OCI-LY1 (cell line): ENCODE data around the gene HTR4.

Source experiments
- H2AFZ ChIP-seq: fragments of 200-600 bp; sonication (generic), shearing (Covaris generic); 2 replicates; pipeline ENCODE4 v1.6.0; 2014; ENCODE audit warnings: antibody characterized with exemption, mild to moderate bottlenecking, low read length
- H3F3A ChIP-seq: fragments of 200-600 bp; sonication (generic), shearing (Covaris generic); 2 replicates; pipeline ENCODE4 v1.6.0; 2014; ENCODE audit warnings: mild to moderate bottlenecking, antibody characterized with exemption, low read length, moderate library complexity; ENCODE audit not compliant: insufficient read depth
- H3K27ac ChIP-seq: fragments of 200-600 bp; sonication (generic); 2 replicates; pipeline ENCODE4 v1.5.1; 2014; ENCODE audit warnings: low read length, mixed run types, mild to moderate bottlenecking, low read depth; ENCODE audit not compliant: poor library complexity, severe bottlenecking
- H3K27me3 ChIP-seq: fragments of 200-600 bp; sonication (generic); 2 replicates; pipeline ENCODE4 v1.6.0; 2014; ENCODE audit warnings: antibody characterized with exemption, mild to moderate bottlenecking, low read length, moderate library complexity; ENCODE audit not compliant: insufficient read depth
- H3K36me3 ChIP-seq: fragments of 200-600 bp; sonication (generic); 2 replicates; pipeline ENCODE4 v1.6.1; 2014; ENCODE audit warnings: mild to moderate bottlenecking, antibody characterized with exemption, low read length, moderate library complexity, mixed read lengths; ENCODE audit not compliant: insufficient read depth
- H3K4me1 ChIP-seq: fragments of 200-600 bp; sonication (generic); 2 replicates; pipeline ENCODE4 v1.5.1; 2014; ENCODE audit warnings: mild to moderate bottlenecking, low read length, moderate library complexity; ENCODE audit not compliant: insufficient read depth, severe bottlenecking
- H3K4me2 ChIP-seq: fragments of 200-600 bp; sonication (generic), shearing (Covaris generic); 2 replicates; pipeline ENCODE4 v1.6.1; 2014; ENCODE audit warnings: low read length
- H3K4me3 ChIP-seq: fragments of 200-600 bp; sonication (generic); 2 replicates; pipeline ENCODE4 v1.5.1; 2014; ENCODE audit warnings: low read length, low read depth, mild to moderate bottlenecking, mixed read lengths; ENCODE audit not compliant: poor library complexity, severe bottlenecking
- H3K79me2 ChIP-seq: fragments of 200-600 bp; shearing (Covaris generic); 2 replicates; pipeline ENCODE4 v1.6.1; 2016; ENCODE audit warnings: mixed run types, low read length, mixed read lengths; ENCODE audit not compliant: insufficient read depth
- H3K9ac ChIP-seq: fragments of 200-600 bp; sonication (generic), shearing (Covaris generic); 2 replicates; pipeline ENCODE4 v1.6.1; 2014; ENCODE audit warnings: mild to moderate bottlenecking, low read length, mixed read lengths
- H3K9me2 ChIP-seq: fragments of 200-600 bp; sonication (generic), shearing (Covaris generic); 2 replicates; pipeline ENCODE4 v1.6.1; 2014; ENCODE audit warnings: low read depth, mild to moderate bottlenecking, low read length, mixed read lengths
- H3K9me3 ChIP-seq: fragments of 200-600 bp; shearing (Covaris generic); 2 replicates; pipeline ENCODE4 v1.6.1; 2014; ENCODE audit warnings: low read length, mixed read lengths
- H4K20me1 ChIP-seq: fragments of 200-600 bp; sonication (generic), shearing (Covaris generic); 2 replicates; pipeline ENCODE4 v1.6.0; 2016; ENCODE audit warnings: mild to moderate bottlenecking, low read length; ENCODE audit not compliant: insufficient read depth
- CTCF ChIP-seq: fragments of 200-600 bp; sonication (generic), shearing (Covaris generic); IDR thresholded peaks from 2 replicates; pipeline ENCODE4 v1.5.1; 2017; ENCODE audit warnings: mild to moderate bottlenecking, antibody characterized with exemption, low read length, moderate library complexity, mixed read lengths
- EZH2 ChIP-seq: fragments of 200-600 bp; sonication (generic), shearing (Covaris generic); IDR thresholded peaks from 2 replicates; pipeline ENCODE4 v1.8.0; 2017; ENCODE audit warnings: borderline replicate concordance, mixed run types, mild to moderate bottlenecking, antibody characterized with exemption, low read length, moderate library complexity, mixed read lengths

The HTR4 gene

GRCh38 chr5:148697809-148698196, 43.5 kb upstream of the HTR4 start:
- H2AFZ ChIP-seq = no peak overlapping the region

GRCh38 chr5:148697180-148697808, 43.0 kb upstream of the HTR4 start:
- Histone ChIP-seq H3K4me2 (no peak overlapping the region), H3K27ac (no peak overlapping the region), H3K36me3 (no peaks in the 10 kb centered on the region), H3K79me2 (no peaks in the 10 kb centered on the region), H3K4me1 (no peaks in the 10 kb centered on the region), H3K4me3 (no peak overlapping the region), H4K20me1 (no peaks in the 10 kb centered on the region), H3K9ac (no peak overlapping the region), H3F3A (no peaks in the 10 kb centered on the region), H3K9me3 (no peaks in the 10 kb centered on the region), H3K27me3 (no peaks in the 10 kb centered on the region), H2AFZ (no peak overlapping the region), H3K9me2 (no peaks in the 10 kb centered on the region)
- TF ChIP-seq CTCF (no peak), EZH2 (no peak)

More at GRCh38 chr5:148697809-148698196, 43.5 kb upstream of the HTR4 start:
- H4K20me1 ChIP-seq = no peaks in the 10 kb centered on the region
- no peaks in the 10 kb centered on the region for H3K79me2 ChIP-seq
- H3K27ac ChIP-seq = no peak overlapping the region
- H3K27me3 ChIP-seq = no peaks in the 10 kb centered on the region
- no peaks in the 10 kb centered on the region for H3K9me3 ChIP-seq
- H3K4me1 ChIP-seq = no peaks in the 10 kb centered on the region
- no peak overlapping the region for H3K9ac ChIP-seq
- no peaks in the 10 kb centered on the region for H3K9me2 ChIP-seq
- TF ChIP-seq EZH2 (no peak), CTCF (no peak)
- no peak overlapping the region for H3K4me2 ChIP-seq
- H3K36me3 ChIP-seq = no peaks in the 10 kb centered on the region
- no peaks in the 10 kb centered on the region for H3F3A ChIP-seq
- no peak overlapping the region for H3K4me3 ChIP-seq

GRCh38 chr5:148696187-148697036, 42.1 kb upstream of the HTR4 start:
- Histone ChIP-seq H3K4me2 (no peak overlapping the region), H3F3A (no peaks in the 10 kb centered on the region), H3K27me3 (no peaks in the 10 kb centered on the region), H3K27ac (no peak overlapping the region), H3K79me2 (no peaks in the 10 kb centered on the region), H3K9ac (no peak overlapping the region), H3K9me2 (no peaks in the 10 kb centered on the region), H3K4me3 (no peak overlapping the region), H2AFZ (no peak overlapping the region), H3K9me3 (no peaks in the 10 kb centered on the region), H3K36me3 (no peaks in the 10 kb centered on the region), H3K4me1 (no peaks in the 10 kb centered on the region), H4K20me1 (no peaks in the 10 kb centered on the region)
- TF ChIP-seq CTCF = no peak
- no peak for TF ChIP-seq EZH2
